Motor neuron (in vitro differentiated cells): ENCODE data around the gene CTDSPL2. TPM values are rescaled to one million over a fixed set of nuclear protein-coding genes. Genes with fewer than 3 reads are reported as not detected.
"Not testable (repeated sequence)": the region's sequence is repeated elsewhere in the genome, so short reads cannot be mapped to it uniquely, and the experiment has no call there.

Experiments used
- ATAC-seq, 8 experiments: fragments of 200-7000 bp; cut with Tn5 transposase; replicated peaks in 6 of 8; 2 replicates each; pipeline ENCODE4 v1.8.0; 2021; ENCODE audit warnings: mild to moderate bottlenecking in 8 of 8, moderate library complexity in 8 of 8
- H3K27ac ChIP-seq, 2 donors: fragments of 250-450 bp; sonication (Bioruptor Pico); 2 replicates each; pipeline ENCODE4 v1.9.0; 2021; ENCODE audit warnings: antibody characterized with exemption in 2 of 2, mild to moderate bottlenecking in 2 of 2, moderate library complexity in 1 of 2
- H3K4me1 ChIP-seq, 2 donors: fragments of 250-450 bp; sonication (Bioruptor Pico); replicated peaks in 1 of 2; 2 replicates each; pipeline ENCODE4 v1.6.1; 2021; ENCODE audit warnings: antibody characterized with exemption in 2 of 2, mild to moderate bottlenecking in 2 of 2, moderate library complexity in 1 of 2
- H3K4me3 ChIP-seq, 5 donors: fragments of 250-450 bp; sonication (Bioruptor Pico); 2 replicates each; pipeline ENCODE4 v1.9.0; 2021; ENCODE audit warnings: antibody characterized with exemption in 5 of 5, mild to moderate bottlenecking in 5 of 5, moderate library complexity in 4 of 5
- WGBS, 10 experiments: fragments of 450-650 bp; shearing (Covaris generic); methylation state at CpG; one replicate each; pipeline ENCODE4 v1.0.0; 2022; 5-methylcytosine and 5-hydroxymethylcytosine counted together
- in situ Hi-C, 9 experiments: fragments of 400-800 bp; cut with MboI; loops; one replicate each; pipeline ENCODE4 v1.15.0; 2021; ENCODE audit warnings: low sequenced_read_pairs in 9 of 9, low pct_unique_long_range_greater_than_20kb in 2 of 9; ENCODE audit not compliant: unreplicated experiment in 9 of 9
- total RNA-seq, 8 experiments: library from RNA; unstranded; fragments of 300-600 nt; gene quantifications; 2 replicates each; pipeline versions ENCODE4 v1.2.3 to v1.2.4, GENCODE V29; 2022

Gene CTDSPL2
- total RNA-seq, 8 experiments from 2014 or later, result 21.1 to 59.5 (median 45.6) TPM

DNA sequence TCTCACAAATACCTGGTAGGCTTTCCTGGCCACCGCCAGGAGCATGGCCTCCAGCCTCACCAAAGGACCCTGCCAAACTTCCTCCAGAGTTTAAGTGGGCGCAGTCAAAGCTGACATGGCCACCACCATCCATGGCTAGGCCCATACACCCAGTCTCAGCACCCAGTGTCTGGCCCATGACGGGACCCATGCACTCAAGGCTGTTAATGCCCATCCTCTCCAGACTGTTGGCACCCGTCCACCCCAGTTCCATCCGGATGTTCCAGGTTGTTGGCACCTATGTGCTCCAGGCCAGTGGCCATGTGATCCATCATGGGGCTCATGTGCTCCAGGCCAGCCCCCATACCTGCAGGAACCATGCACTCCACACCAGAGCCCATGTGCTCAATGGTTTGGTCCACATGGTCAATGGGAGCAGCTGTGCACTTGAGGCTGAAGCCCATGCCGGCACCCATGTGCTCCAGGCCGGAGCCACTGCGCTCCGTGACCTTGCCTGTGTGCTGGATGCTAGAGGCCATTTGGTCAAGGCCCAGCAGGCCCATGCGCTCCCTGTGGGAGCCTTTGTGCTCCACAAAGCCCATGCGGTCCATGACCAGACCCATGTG, 20.4 kb downstream of the CTDSPL2 start:
- no peak for ATAC-seq
- no peaks in the 10 kb centered on the region for H3K4me1 ChIP-seq
- in situ Hi-C loops, result no loop called here
- H3K27ac ChIP-seq, result no peak overlapping the region
- H3K4me3 ChIP-seq, result no peak overlapping the region
- WGBS, 10 experiments, result 82 to 100% (median 100%) methylated on average over 1 to 3 of the region's 11 CpGs; no CpG with 5 or more reads in 5 of the 10 experiments

- in situ Hi-C loops, result no loop called here
These were observed 22.7 kb downstream of the CTDSPL2 start for GRCh38 chr15:44450172-44450571.

DNA sequence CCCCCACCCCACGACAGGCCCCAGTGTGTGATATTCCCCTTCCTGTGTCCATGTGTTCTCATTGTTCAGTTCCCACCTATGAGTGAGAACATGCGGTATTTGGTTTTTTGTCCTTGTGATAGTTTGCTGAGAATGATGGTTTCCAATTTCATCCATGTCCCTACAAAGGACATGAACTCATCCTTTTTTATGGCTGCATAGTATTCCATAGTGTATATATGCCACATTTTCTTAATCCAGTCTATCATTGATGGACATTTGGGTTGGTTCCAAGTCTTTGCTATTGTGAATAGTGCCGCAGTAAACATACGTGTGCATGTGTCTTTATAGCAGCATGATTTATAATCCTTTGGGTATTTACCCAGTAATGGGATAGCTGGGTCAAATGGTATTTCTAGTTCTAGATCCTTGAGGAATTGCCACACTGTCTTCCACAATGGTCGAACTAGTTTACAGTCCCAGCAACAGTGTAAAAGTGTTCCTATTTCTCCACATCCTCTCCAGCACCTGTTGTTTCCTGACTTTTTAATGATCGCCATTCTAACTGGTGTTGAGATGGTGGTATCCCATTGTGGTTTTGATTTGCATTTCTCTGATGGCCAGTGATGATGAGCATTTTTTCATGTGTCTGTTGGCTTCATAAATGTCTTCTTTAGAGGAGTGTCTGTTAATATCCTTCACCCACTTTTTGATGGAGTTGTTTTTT, 26.3 kb downstream of the CTDSPL2 start:
- H3K27ac ChIP-seq, in situ Hi-C loops, H3K4me3 ChIP-seq, H3K4me1 ChIP-seq, ATAC-seq: not testable (repeated sequence)
- WGBS, 10 experiments, result 80 to 100% (median 85%) methylated on average over 1 of the region's 6 CpGs; no CpG with 5 or more reads in 6 of the 10 experiments

More at GRCh38 chr15:44450172-44450571, 22.7 kb downstream of the CTDSPL2 start:
- no peaks in the 10 kb centered on the region for H3K4me1 ChIP-seq
- no peak for ATAC-seq
- no peak overlapping the region for H3K4me3 ChIP-seq
- WGBS, 10 experiments, result 33 to 100% (median 80%) methylated on average over 1 of the region's 1 CpG; no CpG with 5 or more reads in 1 of the 10 experiments
- no peak overlapping the region for H3K27ac ChIP-seq

- Histone ChIP-seq H3K4me1 (no peaks in the 10 kb centered on the region), H3K27ac (no peak overlapping the region), H3K4me3 (no peak overlapping the region)
- no peak for ATAC-seq
- in situ Hi-C loops, result no loop called here
- 36 to 100% (median 91%) methylated on average over 1 to 4 of the region's 4 CpGs; no CpG with 5 or more reads in 1 of the 10 experiments for WGBS, 10 experiments
These were observed 31.0 kb downstream of the CTDSPL2 start for GRCh38 chr15:44458429-44458828.

GRCh38 chr15:44468709-44469385, 41.4 kb downstream of the CTDSPL2 start:
- WGBS, 10 experiments, result 20 to 100% (median 62%) methylated on average over 1 to 3 of the region's 3 CpGs

DNA sequence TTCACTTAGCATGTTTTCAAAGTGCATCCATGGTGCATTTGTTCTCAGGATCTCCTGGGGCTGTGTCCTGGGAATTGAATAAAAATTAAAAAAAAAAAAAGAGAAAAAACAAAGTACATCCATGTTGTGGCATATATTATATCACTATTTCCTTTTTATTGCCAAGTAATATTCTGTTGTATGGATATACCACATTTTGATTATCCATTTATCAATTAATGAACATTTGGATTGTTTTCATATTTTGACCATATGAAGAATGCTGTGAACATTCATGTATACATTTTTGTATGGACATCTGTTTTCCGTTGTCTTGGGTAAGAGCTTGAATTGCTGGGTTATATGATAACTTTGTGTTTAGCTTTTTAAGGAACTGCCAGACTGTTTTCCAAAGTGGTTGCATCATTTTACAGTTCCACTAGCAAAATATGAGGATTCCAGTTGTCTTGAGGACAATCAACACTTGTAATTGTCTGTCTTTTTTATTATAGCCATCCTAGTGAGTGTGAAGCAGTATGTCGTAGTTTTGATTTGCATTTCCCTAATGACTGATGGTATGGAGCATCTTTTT, 44.5 kb downstream of the CTDSPL2 start:
- no peak overlapping the region for H3K4me3 ChIP-seq
- 62 to 100% (median 100%) methylated on average over 1 to 2 of the region's 2 CpGs for WGBS, 10 experiments
- in situ Hi-C loops, result no loop called here
- no peak overlapping the region for H3K27ac ChIP-seq
- no peak for ATAC-seq
- H3K4me1 ChIP-seq, result peaks cover 6 to 7% of the 10 kb centered on the region in 2 donors

More at GRCh38 chr15:44468709-44469385, 41.4 kb downstream of the CTDSPL2 start:
- Histone ChIP-seq H3K27ac (peak overlapping the region in 1 of 2 donors; percentile 74), H3K4me3 (no peak overlapping the region), H3K4me1 (peaks cover 6 to 7% of the 10 kb centered on the region in 2 donors)
- peak in 7 of 8 experiments; percentile 81 to 100 (median 96) for ATAC-seq
- in situ Hi-C loops, result no loop called here

DNA sequence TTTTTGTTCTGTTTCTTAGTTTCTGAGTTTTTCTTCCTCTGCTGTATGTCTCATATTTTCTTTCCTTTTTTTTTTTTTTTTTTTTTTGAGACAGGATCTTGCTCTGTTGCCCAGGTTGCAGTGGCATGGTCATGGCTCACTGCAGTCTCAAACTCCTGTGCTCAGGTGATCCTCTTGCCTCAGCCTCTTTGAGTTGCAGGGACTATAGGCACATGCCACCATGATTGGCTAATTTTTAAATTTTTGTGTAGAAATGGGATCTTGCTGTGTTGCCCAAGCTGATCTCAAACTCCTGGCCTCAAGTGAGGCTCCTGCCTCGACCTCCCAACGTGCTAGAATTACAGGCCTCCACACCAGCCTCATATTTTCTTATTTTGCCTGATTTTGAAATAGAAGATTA, 51.9 kb downstream of the CTDSPL2 start:
- in situ Hi-C loops, result no loop called here
- whole genome bisulfite sequencing, 10 experiments, result 75 to 100% (median 97%) methylated on average over 1 to 2 of the region's 2 CpGs; no CpG with 5 or more reads in 2 of the 10 experiments
- Histone ChIP-seq H3K27ac (no peak overlapping the region), H3K4me3 (no peak overlapping the region), H3K4me1 (no peaks in the 10 kb centered on the region)
- no peak for ATAC-seq

DNA sequence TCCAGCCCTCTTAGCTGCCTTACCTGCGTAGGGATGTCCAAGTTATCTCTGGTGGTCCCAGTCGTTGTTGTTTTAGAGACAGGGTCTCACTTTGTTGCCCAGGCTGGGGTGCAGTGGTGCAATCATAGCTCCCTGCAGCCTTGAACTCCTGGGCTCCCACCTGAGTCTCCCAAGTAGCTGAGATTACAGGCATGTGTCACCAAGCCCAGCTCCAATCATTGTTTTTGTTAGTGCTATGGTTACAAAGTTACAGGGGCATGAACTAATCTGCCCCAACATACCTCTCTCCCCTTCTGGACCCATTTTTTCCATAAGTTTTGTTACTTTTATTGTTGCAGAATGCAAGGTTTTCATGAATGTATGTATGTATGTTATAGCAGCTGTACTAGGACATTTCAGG, 54.7 kb downstream of the CTDSPL2 start:
- Histone ChIP-seq H3K4me1 (no peaks in the 10 kb centered on the region), H3K27ac (no peak overlapping the region), H3K4me3 (no peak overlapping the region)
- ATAC-seq, result peak in 1 of 8 experiments; percentile 38
- 71 to 100% (median 92%) methylated on average over 1 to 2 of the region's 2 CpGs; no CpG with 5 or more reads in 3 of the 10 experiments for WGBS, 10 experiments
- in situ Hi-C loops, result no loop called here

DNA sequence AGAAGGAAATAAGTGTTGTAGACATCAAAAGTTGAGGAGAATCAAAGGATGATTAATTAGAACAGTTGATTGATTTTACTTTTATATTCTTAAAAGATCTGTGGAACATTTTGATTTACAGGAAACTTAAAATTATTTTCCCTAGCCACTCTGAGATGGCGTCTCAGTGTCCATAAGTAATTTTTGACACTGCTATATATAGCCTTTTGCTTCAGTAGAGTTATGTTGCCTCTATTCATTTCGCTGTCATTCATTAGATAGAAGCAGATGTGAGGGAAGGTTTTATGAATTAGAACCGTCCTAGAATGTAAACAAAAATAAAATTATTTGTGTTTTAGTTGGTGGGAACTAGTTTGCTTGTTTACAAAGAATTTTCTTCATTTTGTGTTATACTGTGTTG, 58.5 kb downstream of the CTDSPL2 start:
- WGBS, 10 experiments, result 75 to 100% (median 98%) methylated on average over 1 to 3 of the region's 3 CpGs
- Histone ChIP-seq H3K4me3 (no peak overlapping the region), H3K4me1 (no peaks in the 10 kb centered on the region), H3K27ac (no peak overlapping the region)
- no peak for ATAC-seq
- in situ Hi-C loops, result no loop called here

DNA sequence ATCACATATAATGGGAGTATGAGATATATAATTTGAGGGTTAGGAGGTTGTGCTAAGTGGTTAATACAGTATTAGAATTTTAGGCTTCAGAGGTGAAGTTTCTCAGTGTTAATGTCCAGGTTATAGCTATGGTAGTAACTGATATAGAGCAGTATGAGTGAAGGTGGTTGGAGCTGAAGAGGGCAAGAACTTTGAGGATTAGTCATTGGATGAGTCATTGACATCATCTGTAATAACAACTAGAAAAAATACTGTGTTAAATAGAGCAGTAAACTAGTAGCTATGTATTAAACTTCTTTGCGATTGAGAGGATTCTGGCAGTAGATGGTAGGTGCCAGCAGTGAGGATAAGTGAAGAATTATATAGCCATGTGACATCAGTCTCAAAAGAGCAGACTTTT, 62.0 kb downstream of the CTDSPL2 start:
- ATAC-seq, result peak in 6 of 8 experiments; percentile 21 to 81 (median 76)
- Histone ChIP-seq H3K4me3 (no peak overlapping the region), H3K4me1 (no peaks in the 10 kb centered on the region), H3K27ac (no peak overlapping the region)
- in situ Hi-C loops, result no loop called here
- 50 to 100% (median 94%) methylated on average over 1 of the region's 1 CpG; no CpG with 5 or more reads in 4 of the 10 experiments for WGBS, 10 experiments

GRCh38 chr15:44490622-44491021, 63.2 kb downstream of the CTDSPL2 start:
- WGBS, 10 experiments, result 57 to 100% (median 91%) methylated on average over 1 to 3 of the region's 3 CpGs; no CpG with 5 or more reads in 1 of the 10 experiments
- in situ Hi-C loops, result no loop called here
- Histone ChIP-seq H3K4me3 (no peak overlapping the region), H3K27ac (no peak overlapping the region), H3K4me1 (no peaks in the 10 kb centered on the region)
- ATAC-seq, result no peak

DNA sequence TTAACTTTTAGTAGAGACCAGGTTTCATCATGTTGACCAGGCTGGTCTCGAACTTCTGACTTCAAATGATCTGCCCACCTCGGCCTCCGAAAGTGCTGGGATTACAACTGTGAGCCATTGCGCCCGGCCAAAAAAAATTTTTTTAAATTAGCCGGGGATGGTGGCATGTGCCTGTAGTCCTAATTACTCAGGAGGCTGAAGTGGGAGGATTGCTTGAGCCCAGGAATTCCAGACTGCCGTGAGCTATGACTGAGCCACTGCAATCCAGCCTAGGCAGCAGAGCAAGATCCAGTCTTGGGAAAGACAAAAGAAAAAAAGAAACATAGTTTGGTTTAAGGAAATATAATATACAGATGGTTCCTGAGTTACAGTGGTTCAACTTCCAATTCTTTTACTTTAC, 64.6 kb downstream of the CTDSPL2 start:
- H3K4me3 ChIP-seq, result no peak overlapping the region
- ATAC-seq, result no peak
- WGBS, 10 experiments, result 93 to 100% (median 97%) methylated on average over 3 to 7 of the region's 7 CpGs
- H3K27ac ChIP-seq, result no peak overlapping the region
- in situ Hi-C loops, result no loop called here
- no peaks in the 10 kb centered on the region for H3K4me1 ChIP-seq

DNA sequence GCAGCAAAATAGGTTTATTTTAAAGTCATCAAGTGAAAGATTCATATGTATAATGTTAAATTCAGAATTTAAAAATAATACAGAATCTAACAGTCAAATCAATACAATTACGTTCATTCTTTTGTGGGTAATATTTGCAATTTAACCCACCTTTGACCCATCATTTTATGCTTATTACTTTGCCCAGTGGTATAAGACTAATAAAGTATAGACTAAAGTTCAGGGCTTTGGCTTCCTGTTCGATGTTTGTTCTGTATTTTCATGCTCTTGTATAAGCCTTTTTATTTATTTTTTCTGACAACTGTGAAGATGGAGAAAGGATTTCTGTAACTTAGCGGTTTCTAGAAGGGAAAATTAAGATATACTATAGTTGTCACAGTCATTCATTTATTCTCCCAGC, 65.2 kb downstream of the CTDSPL2 start:
- H3K27ac ChIP-seq, result no peak overlapping the region
- ATAC-seq, result no peak
- H3K4me3 ChIP-seq, result no peak overlapping the region
- in situ Hi-C loops, result no loop called here
- H3K4me1 ChIP-seq, result no peaks in the 10 kb centered on the region
- WGBS, 10 experiments, result 71 to 100% (median 91%) methylated on average over 1 to 3 of the region's 3 CpGs
